Measurements from ENCODE around the gene RTF2.

GRCh38 chr20:56503916-56504315, 35.5 kb downstream of the RTF2 start:
- no peak for TF ChIP-seq POLR2A (IDR thresholded peaks at IDR 0.05)
- TF ChIP-seq, protein P1, sequence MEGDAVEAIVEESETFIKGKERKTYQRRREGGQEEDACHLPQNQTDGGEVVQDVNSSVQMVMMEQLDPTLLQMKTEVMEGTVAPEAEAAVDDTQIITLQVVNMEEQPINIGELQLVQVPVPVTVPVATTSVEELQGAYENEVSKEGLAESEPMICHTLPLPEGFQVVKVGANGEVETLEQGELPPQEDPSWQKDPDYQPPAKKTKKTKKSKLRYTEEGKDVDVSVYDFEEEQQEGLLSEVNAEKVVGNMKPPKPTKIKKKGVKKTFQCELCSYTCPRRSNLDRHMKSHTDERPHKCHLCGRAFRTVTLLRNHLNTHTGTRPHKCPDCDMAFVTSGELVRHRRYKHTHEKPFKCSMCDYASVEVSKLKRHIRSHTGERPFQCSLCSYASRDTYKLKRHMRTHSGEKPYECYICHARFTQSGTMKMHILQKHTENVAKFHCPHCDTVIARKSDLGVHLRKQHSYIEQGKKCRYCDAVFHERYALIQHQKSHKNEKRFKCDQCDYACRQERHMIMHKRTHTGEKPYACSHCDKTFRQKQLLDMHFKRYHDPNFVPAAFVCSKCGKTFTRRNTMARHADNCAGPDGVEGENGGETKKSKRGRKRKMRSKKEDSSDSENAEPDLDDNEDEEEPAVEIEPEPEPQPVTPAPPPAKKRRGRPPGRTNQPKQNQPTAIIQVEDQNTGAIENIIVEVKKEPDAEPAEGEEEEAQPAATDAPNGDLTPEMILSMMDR (IDR thresholded peaks at IDR 0.05), result no peak

All from heart left ventricle (tissue), 13 donors.